ENCODE results near the gene YWHAG.
A peak's percentile ranks its signal among the peaks of the same experiment; 100 is the strongest.

The YWHAG gene

GRCh38 chr7:76359978-76360638 lies 1.3 kb upstream of the YWHAG start:
- H3K9me3 ChIP-seq (ENCODE audit: insufficient read depth, low read depth, low read length) = no peaks in the 10 kb centered on the region
- peaks cover 36% of the 10 kb centered on the region for H4K20me1 ChIP-seq (ENCODE audit: insufficient read depth, low read length, poor library complexity, severe bottlenecking)
- H3K4me1 ChIP-seq (ENCODE audit: insufficient read depth, low read length, poor library complexity, severe bottlenecking) = peaks cover 44% of the 10 kb centered on the region
- peak overlapping the region; percentile 89 for H3K9ac ChIP-seq (ENCODE audit: low read depth, low read length, poor library complexity, severe bottlenecking)
- H3K9me2 ChIP-seq (replicated peaks; ENCODE audit: low read depth, low read length) = no peaks in the 10 kb centered on the region
- H3K4me3 ChIP-seq (ENCODE audit: low read length, poor library complexity, severe bottlenecking) = peak overlapping the region; percentile 98
- TF ChIP-seq CTCF (conservative IDR thresholded peaks at IDR 0.05; ENCODE audit: low read length) = no peak
- TF ChIP-seq EZH2phosphoT487 (IDR thresholded peaks at IDR 0.05; ENCODE audit: borderline replicate concordance) = no peak
- H3K79me2 ChIP-seq (ENCODE audit: insufficient read depth, low read length) = peaks cover 36% of the 10 kb centered on the region
- H3K4me2 ChIP-seq (ENCODE audit: low read depth, low read length, poor library complexity, severe bottlenecking) = peak overlapping the region; percentile 84
- H3F3A ChIP-seq (ENCODE audit: low read depth) = no peaks in the 10 kb centered on the region
- peak overlapping the region; percentile 93 for H2AFZ ChIP-seq (ENCODE audit: low read length)
- no peaks in the 10 kb centered on the region for H3K27me3 ChIP-seq (ENCODE audit: insufficient read depth, low read length, poor library complexity, severe bottlenecking)
- peaks cover 7% of the 10 kb centered on the region; the same call in 1 of the 2 replicates for H3K36me3 ChIP-seq (ENCODE audit: insufficient read depth, low read length)

- Histone ChIP-seq H2AFZ (ENCODE audit: low read length) (peak overlapping the region; percentile 93), H3K4me3 (ENCODE audit: low read length, poor library complexity, severe bottlenecking) (peak overlapping the region; percentile 98), H3K79me2 (ENCODE audit: insufficient read depth, low read length) (peaks cover 44% of the 10 kb centered on the region), H4K20me1 (ENCODE audit: insufficient read depth, low read length, poor library complexity, severe bottlenecking) (peaks cover 43% of the 10 kb centered on the region), H3K36me3 (ENCODE audit: insufficient read depth, low read length) (peaks cover 7% of the 10 kb centered on the region; the same call in 1 of the 2 replicates), H3K27me3 (ENCODE audit: insufficient read depth, low read length, poor library complexity, severe bottlenecking) (no peaks in the 10 kb centered on the region), H3K4me2 (ENCODE audit: low read depth, low read length, poor library complexity, severe bottlenecking) (peak overlapping the region; percentile 87), H3K4me1 (ENCODE audit: insufficient read depth, low read length, poor library complexity, severe bottlenecking) (peaks cover 42% of the 10 kb centered on the region), H3F3A (ENCODE audit: low read depth) (no peaks in the 10 kb centered on the region), H3K9me2 (replicated peaks; ENCODE audit: low read depth, low read length) (no peaks in the 10 kb centered on the region), H3K9ac (ENCODE audit: low read depth, low read length, poor library complexity, severe bottlenecking) (peak overlapping the region; percentile 89), H3K9me3 (ENCODE audit: insufficient read depth, low read depth, low read length) (no peaks in the 10 kb centered on the region)
- TF ChIP-seq CTCF (conservative IDR thresholded peaks at IDR 0.05; ENCODE audit: low read length) (peak; percentile 66), EZH2phosphoT487 (IDR thresholded peaks at IDR 0.05; ENCODE audit: borderline replicate concordance) (no peak)
Measured at GRCh38 chr7:76359111-76359977, 553 bp upstream of the YWHAG start.

- Histone ChIP-seq H2AFZ (ENCODE audit: low read length) (peak overlapping the region; percentile 21; the same call in 1 of the 2 replicates), H3K79me2 (ENCODE audit: insufficient read depth, low read length) (peaks cover 57% of the 10 kb centered on the region), H3K9me2 (replicated peaks; ENCODE audit: low read depth, low read length) (no peaks in the 10 kb centered on the region), H3K9ac (ENCODE audit: low read depth, low read length, poor library complexity, severe bottlenecking) (peak overlapping the region; percentile 89), H3K4me2 (ENCODE audit: low read depth, low read length, poor library complexity, severe bottlenecking) (peak overlapping the region; percentile 87), H3K36me3 (ENCODE audit: insufficient read depth, low read length) (peaks cover 7% of the 10 kb centered on the region; the same call in 1 of the 2 replicates), H3K27me3 (ENCODE audit: insufficient read depth, low read length, poor library complexity, severe bottlenecking) (no peaks in the 10 kb centered on the region), H4K20me1 (ENCODE audit: insufficient read depth, low read length, poor library complexity, severe bottlenecking) (peaks cover 56% of the 10 kb centered on the region), H3K4me3 (ENCODE audit: low read length, poor library complexity, severe bottlenecking) (peak overlapping the region; percentile 98), H3K4me1 (ENCODE audit: insufficient read depth, low read length, poor library complexity, severe bottlenecking) (peaks cover 43% of the 10 kb centered on the region), H3K9me3 (ENCODE audit: insufficient read depth, low read depth, low read length) (no peaks in the 10 kb centered on the region), H3F3A (ENCODE audit: low read depth) (no peaks in the 10 kb centered on the region)
- TF ChIP-seq EZH2phosphoT487 (IDR thresholded peaks at IDR 0.05; ENCODE audit: borderline replicate concordance) = no peak
- no peak for TF ChIP-seq CTCF (conservative IDR thresholded peaks at IDR 0.05; ENCODE audit: low read length)
Measured at GRCh38 chr7:76358011-76358480, 745 bp downstream of the YWHAG start.
